Measurements from ENCODE around the gene FNBP1. TPM values are rescaled to one million over a fixed set of nuclear protein-coding genes. Genes with fewer than 3 reads are reported as not detected.

FNBP1 gene
- total RNA-seq, 1 experiment from 2014 or later: 53.6 TPM

- in situ Hi-C loops (cut with HindIII; ENCODE audit: low pct_unique_long_range_greater_than_20kb, low sequenced_read_pairs) (no loop called here), intact Hi-C loops (cut with micrococcal nuclease; ENCODE audit: unreplicated experiment) (no loop called here)
- H3K4me1 ChIP-seq (ENCODE audit: control insufficient read depth, insufficient read depth, low read length): peaks cover 50% of the 10 kb centered on the region
- TF ChIP-seq POLR2AphosphoS5 (IDR thresholded peaks at IDR 0.05; ENCODE audit: low read depth, low read length): no peak
- no peak overlapping the region for H3K4me3 ChIP-seq (ENCODE audit: low read depth in 2 of 2, low read length in 2 of 2)
- no TSS peak for BruUV-seq (replicated peaks)
- DNase-seq (ENCODE audit: low read depth, low spot score) (no peak), ATAC-seq (no peak)
- no peaks in the 10 kb centered on the region; the same call in 1 of the 2 replicates for H3K9me3 ChIP-seq (ENCODE audit: control insufficient read depth, insufficient read depth, low read depth, low read length)
- ChIA-PET CTCF (no interaction called here), POLR2A (no interaction called here)
- H3K27me3 ChIP-seq (ENCODE audit: control insufficient read depth, insufficient read depth, low read length): no peaks in the 10 kb centered on the region
- H3K27ac ChIP-seq (ENCODE audit: low read length): 0 out of 2 replicates have a peak overlapping the region, but pooled peaks have one; percentile 17
- H3K36me3 ChIP-seq (ENCODE audit: control insufficient read depth, insufficient read depth, low read length): no peaks in the 10 kb centered on the region
Measured at GRCh38 chr9:130028493-130029222, 14.3 kb downstream of the FNBP1 start.

GRCh38 chr9:130027533-130028365 lies 15.2 kb downstream of the FNBP1 start:
- no TSS peak for BruUV-seq (replicated peaks)
- H3K27ac ChIP-seq (ENCODE audit: low read length): no peak overlapping the region
- H3K36me3 ChIP-seq (ENCODE audit: control insufficient read depth, insufficient read depth, low read length): no peaks in the 10 kb centered on the region
- H3K27me3 ChIP-seq (ENCODE audit: control insufficient read depth, insufficient read depth, low read length): no peaks in the 10 kb centered on the region
- peaks cover 53% of the 10 kb centered on the region for H3K4me1 ChIP-seq (ENCODE audit: control insufficient read depth, insufficient read depth, low read length)
- in situ Hi-C loops (cut with HindIII; ENCODE audit: low pct_unique_long_range_greater_than_20kb, low sequenced_read_pairs) (no loop called here), intact Hi-C loops (cut with micrococcal nuclease; ENCODE audit: unreplicated experiment) (no loop called here)
- POLR2A ChIA-PET: interaction anchor here (0.6 kb wide), 1 partner anchor 44 kb away, joined by 5 read pairs; no protein-coding TSS in a partner anchor
- no peak overlapping the region for H3K4me3 ChIP-seq (ENCODE audit: low read depth in 2 of 2, low read length in 2 of 2)
- CTCF ChIA-PET: no interaction called here
- TF ChIP-seq CTCF (IDR thresholded peaks at IDR 0.05) (no peak), REST (IDR thresholded peaks at IDR 0.05; ENCODE audit: insufficient read depth in 1 of 2, low read depth in 2 of 2, low read length in 1 of 2) (no peak), TCF7L2 (IDR thresholded peaks at IDR 0.05; ENCODE audit: low read depth, low read length) (no peak), SIN3A (IDR thresholded peaks at IDR 0.05; ENCODE audit: borderline replicate concordance, insufficient read depth, low read depth, low read length) (no peak), POLR2AphosphoS5 (IDR thresholded peaks at IDR 0.05; ENCODE audit: low read depth, low read length) (no peak)
- DNase-seq (ENCODE audit: low read depth, low spot score): no peak
- ATAC-seq: no peak
- H3K9me3 ChIP-seq (ENCODE audit: control insufficient read depth, insufficient read depth, low read depth, low read length): no peaks in the 10 kb centered on the region; the same call in 1 of the 2 replicates
